ENCODE measurements around the gene RGCC.

DNA sequence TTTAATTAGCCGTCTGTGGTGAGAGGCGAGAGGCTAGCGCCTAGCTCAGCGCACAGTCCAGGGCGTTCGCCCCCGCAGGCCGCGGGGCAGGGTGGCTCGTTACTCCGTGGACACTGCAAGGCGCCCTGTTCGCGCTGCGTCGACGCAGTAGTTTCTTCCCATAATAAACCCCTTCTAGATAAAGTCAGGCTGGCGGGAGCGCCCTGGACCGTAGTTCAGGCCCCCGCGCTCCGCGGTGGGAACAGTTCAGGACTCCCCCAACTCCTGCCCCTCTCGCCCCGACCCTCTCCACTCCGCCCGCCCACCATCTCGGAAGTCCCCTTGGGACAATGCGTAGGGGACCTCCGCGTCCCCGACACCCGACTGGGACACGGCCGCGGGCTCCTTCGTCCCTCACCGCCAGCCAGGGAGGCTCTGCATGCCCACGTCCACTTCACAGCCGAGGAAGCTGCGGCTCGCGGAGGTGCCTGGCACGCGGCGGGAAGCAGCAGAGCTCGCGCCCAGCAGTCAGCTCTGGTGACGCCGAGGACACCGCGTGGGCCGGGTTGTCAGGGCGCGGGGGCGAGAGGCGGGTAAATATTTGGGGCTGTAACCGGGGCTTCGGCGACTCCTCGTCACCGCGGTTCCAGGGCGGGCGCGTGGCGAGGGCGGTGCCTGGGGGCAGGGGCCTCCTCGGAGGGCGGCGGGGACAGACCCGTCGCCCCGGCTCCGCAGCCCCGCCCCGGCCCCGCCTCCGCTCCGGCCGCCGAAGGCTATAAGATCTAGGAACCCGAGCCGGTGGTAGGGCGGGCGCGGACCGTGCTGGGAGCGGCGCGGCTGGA, at the start of gene RGCC:
- TF ChIP-seq EP300 (conservative IDR thresholded peaks at IDR 0.05; ENCODE audit: poor library complexity, severe bottlenecking) = no peak
- no peak for TF ChIP-seq CTCF (IDR thresholded peaks at IDR 0.05; ENCODE audit: poor library complexity, severe bottlenecking)
- no peak for TF ChIP-seq POLR2AphosphoS5 (IDR thresholded peaks at IDR 0.05)
- TF ChIP-seq TAF1 (IDR thresholded peaks at IDR 0.05; ENCODE audit: low read depth) = no peak
